Testis (tissue), 2 donors: ENCODE results near the gene EFCAB13.
"Not testable (repeated sequence)": the region's sequence is repeated elsewhere in the genome, so short reads cannot be mapped to it uniquely, and the experiment has no call there.

Source experiments
- POLR2A ChIP-seq: fragments of 450-650 bp; IDR thresholded peaks from one replicate; pipeline ENCODE4 v1.6.1; 2017; ENCODE audit warnings: antibody characterized with exemption, mild to moderate bottlenecking, moderate library complexity
- TF ChIP-seq, protein P1 (sequence below), 3 experiments: fragments of 450-650 bp in 2 of 3; fragments of 200-600 bp in 1 of 3; sonication (generic) in 1 of 3; IDR thresholded peaks; one replicate each; pipeline ENCODE4 v1.5.1; 2016 to 2019; ENCODE audit warnings: antibody characterized with exemption in 3 of 3, mild to moderate bottlenecking in 2 of 3, moderate library complexity in 1 of 3

DNA sequence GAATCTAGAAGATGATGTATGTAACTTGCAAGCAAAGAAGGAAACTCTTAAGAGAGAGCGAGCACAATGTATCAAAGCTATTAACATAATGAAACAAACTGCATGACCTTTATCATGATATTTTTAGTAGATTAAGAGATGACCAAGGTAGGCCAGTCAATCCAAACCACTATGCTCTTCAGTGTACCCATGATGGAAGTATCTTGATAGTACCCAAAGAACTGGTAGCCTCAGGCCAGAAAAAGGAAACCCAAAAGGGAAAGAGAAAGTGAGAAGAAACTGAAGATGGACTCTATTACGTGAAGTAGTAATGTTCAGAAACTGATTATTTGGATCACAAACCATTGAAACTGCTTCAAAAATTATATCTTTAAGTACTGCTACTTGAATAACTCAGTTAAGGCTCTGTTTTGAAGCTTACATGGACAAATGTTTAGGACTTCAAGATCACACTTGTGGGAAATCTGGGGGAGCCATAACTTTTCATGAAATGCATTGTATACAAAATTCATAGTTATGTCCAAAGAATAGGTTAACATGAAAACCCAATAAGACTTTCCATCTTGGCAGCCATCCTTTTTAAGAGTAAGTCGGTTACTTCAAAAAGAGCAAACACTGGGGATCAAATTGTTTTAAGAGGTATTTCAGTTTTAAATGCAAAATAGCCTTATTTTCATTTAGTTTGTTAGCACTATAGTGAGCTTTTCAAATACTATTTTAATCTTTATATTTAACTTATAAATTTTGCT lies 102.3 kb downstream of the EFCAB13 start:
- TF ChIP-seq, protein P1, sequence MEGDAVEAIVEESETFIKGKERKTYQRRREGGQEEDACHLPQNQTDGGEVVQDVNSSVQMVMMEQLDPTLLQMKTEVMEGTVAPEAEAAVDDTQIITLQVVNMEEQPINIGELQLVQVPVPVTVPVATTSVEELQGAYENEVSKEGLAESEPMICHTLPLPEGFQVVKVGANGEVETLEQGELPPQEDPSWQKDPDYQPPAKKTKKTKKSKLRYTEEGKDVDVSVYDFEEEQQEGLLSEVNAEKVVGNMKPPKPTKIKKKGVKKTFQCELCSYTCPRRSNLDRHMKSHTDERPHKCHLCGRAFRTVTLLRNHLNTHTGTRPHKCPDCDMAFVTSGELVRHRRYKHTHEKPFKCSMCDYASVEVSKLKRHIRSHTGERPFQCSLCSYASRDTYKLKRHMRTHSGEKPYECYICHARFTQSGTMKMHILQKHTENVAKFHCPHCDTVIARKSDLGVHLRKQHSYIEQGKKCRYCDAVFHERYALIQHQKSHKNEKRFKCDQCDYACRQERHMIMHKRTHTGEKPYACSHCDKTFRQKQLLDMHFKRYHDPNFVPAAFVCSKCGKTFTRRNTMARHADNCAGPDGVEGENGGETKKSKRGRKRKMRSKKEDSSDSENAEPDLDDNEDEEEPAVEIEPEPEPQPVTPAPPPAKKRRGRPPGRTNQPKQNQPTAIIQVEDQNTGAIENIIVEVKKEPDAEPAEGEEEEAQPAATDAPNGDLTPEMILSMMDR (IDR thresholded peaks at IDR 0.05): not testable (repeated sequence)
- TF ChIP-seq POLR2A: not testable (repeated sequence)
